K562 (cell line): ENCODE data around the gene WNT7A. TPM values are rescaled to one million over a fixed set of nuclear protein-coding genes. Genes with fewer than 3 reads are reported as not detected.

Source experiments
- ATAC-seq: fragments of 200-7000 bp; cut with Tn5 transposase; 3 replicates; pipeline ENCODE4 v1.9.1; 2020; ENCODE audit warnings: moderate library complexity
- BruUV-seq: library from RNA; stranded (reverse); fragments of 400-500 nt; replicated peaks from 2 replicates; lab custom pipeline; 2021; lab: Mats Ljungman, UMichigan
- CTCF ChIA-PET: fragments of 300-600 bp; formaldehyde crosslinking; extraction: SDS; loops from one replicate; lab custom pipeline; 2021; ENCODE audit warnings: low intra/inter-chr PET ratio; lab: Yijun Ruan, JAX
- POLR2A ChIA-PET: fragments of 300-600, 350-650 bp; sonication (Branson Sonifier 250); formaldehyde crosslinking; extraction: SDS; loops from one replicate; lab custom pipeline; 2021; ENCODE audit warnings: antibody characterized with exemption, inconsistent platforms; lab: Yijun Ruan, JAX
- DNase-seq, 4 experiments: peaks; one replicate each; pipeline versions ENCODE4 v3.0.0 to v3.0.0-alpha.2; 2011 to 2018; ENCODE audit warnings: low spot score in 3 of 4, mixed read lengths in 3 of 4; ENCODE audit errors: extremely low read depth in 1 of 4
- FAIRE-seq: peaks from 2 replicates; lab custom pipeline; 2011; peaks lifted over from hg19 to GRCh38; lab: Jason Lieb, UNC
- H2AFZ ChIP-seq: 2 replicates; pipeline ENCODE4 v1.6.0; 2011; ENCODE audit warnings: low read depth, low read length, control low read depth, inconsistent platforms
- H3K27ac ChIP-seq: fragments of 200-600 bp; 3 replicates; pipeline ENCODE4 v1.8.0; 2011; ENCODE audit warnings: low read depth, mild to moderate bottlenecking, control low read depth, inconsistent platforms, low read length, moderate library complexity, mixed read lengths; ENCODE audit errors: extremely low read depth
- H3K27me3 ChIP-seq, 2 experiments: fragments of 300-600 bp in 1 of 2; 2 replicates in 1 of 2; 3 replicates in 1 of 2; pipeline versions ENCODE4 v1.6.0 to v1.8.0; 2011; ENCODE audit warnings: inconsistent platforms in 2 of 2, low read length in 2 of 2, mild to moderate bottlenecking in 1 of 2, mixed read lengths in 1 of 2, moderate library complexity in 1 of 2; ENCODE audit not compliant: control insufficient read depth in 2 of 2, insufficient read depth in 2 of 2
- H3K36me3 ChIP-seq: fragments of 300-600 bp; 3 replicates; pipeline ENCODE4 v1.8.0; 2011; ENCODE audit warnings: mild to moderate bottlenecking, low read length, inconsistent platforms; ENCODE audit not compliant: control insufficient read depth, insufficient read depth
- H3K4me1 ChIP-seq, 2 experiments: fragments of 200-600 bp in 1 of 2; replicated peaks in 1 of 2; 2 replicates in 1 of 2; 3 replicates in 1 of 2; pipeline versions ENCODE4 v1.5.1 to v1.8.0; 2011; ENCODE audit warnings: inconsistent platforms in 2 of 2, low read length in 2 of 2, mild to moderate bottlenecking in 1 of 2, mixed read lengths in 1 of 2, moderate library complexity in 1 of 2; ENCODE audit not compliant: control insufficient read depth in 2 of 2, insufficient read depth in 2 of 2
- H3K4me2 ChIP-seq: 2 replicates; pipeline ENCODE4 v1.6.1; 2011; ENCODE audit warnings: low read length, control low read depth, inconsistent platforms, mixed read lengths; ENCODE audit not compliant: insufficient read depth
- H3K4me3 ChIP-seq: fragments of 200-600 bp; sonication (generic), shearing (Covaris generic); 2 replicates; pipeline ENCODE4 v1.5.1; 2016; ENCODE audit warnings: control low read depth, inconsistent platforms
- H3K79me2 ChIP-seq: fragments of 200-600 bp; 3 replicates; pipeline ENCODE4 v1.8.0; 2011; ENCODE audit warnings: low read length, inconsistent platforms; ENCODE audit not compliant: control insufficient read depth, insufficient read depth
- H3K9ac ChIP-seq, 2 experiments: 2 replicates each; pipeline versions ENCODE4 v1.6.0 to v1.6.1; 2011; ENCODE audit warnings: low read depth in 2 of 2, low read length in 2 of 2, control low read depth in 1 of 2, inconsistent platforms in 1 of 2, mild to moderate bottlenecking in 1 of 2, mixed read lengths in 1 of 2; ENCODE audit not compliant: insufficient read depth in 1 of 2
- H3K9me1 ChIP-seq: one replicate; pipeline ENCODE4 v1.6.0; 2011; ENCODE audit warnings: inconsistent platforms, mild to moderate bottlenecking, low read length, moderate library complexity; ENCODE audit not compliant: control insufficient read depth, insufficient read depth
- H3K9me3 ChIP-seq: replicated peaks from 2 replicates; pipeline ENCODE4 v1.5.1; 2011; ENCODE audit warnings: low read depth, low read length, inconsistent platforms; ENCODE audit not compliant: control insufficient read depth, insufficient read depth
- H4K20me1 ChIP-seq: replicated peaks from 2 replicates; pipeline ENCODE4 v1.6.1; 2011; ENCODE audit warnings: low read length, inconsistent platforms, mixed read lengths; ENCODE audit not compliant: control insufficient read depth, insufficient read depth
- BCOR ChIP-seq: fragments of 450-650 bp; IDR thresholded peaks from 2 replicates; pipeline ENCODE4 v1.6.1; 2016
- CHD4 ChIP-seq: fragments of 200-600 bp; sonication (generic); IDR thresholded peaks from 3 replicates; pipeline ENCODE4 v1.6.1; 2012; ENCODE audit warnings: low read depth, mild to moderate bottlenecking, mixed read lengths, low read length, inconsistent platforms; ENCODE audit not compliant: insufficient read depth, insufficient replicate concordance, poor library complexity, severe bottlenecking
- EP300 ChIP-seq: IDR thresholded peaks from 2 replicates; pipeline ENCODE4 v1.6.1; 2012; ENCODE audit warnings: low read length, improper control_type of control experiment
- FUS ChIP-seq: fragments of 200-400 bp; formaldehyde crosslinking; optimal IDR thresholded peaks from 2 replicates; pipeline ENCODE3; 2017; ENCODE audit warnings: low read depth, low read length
- KDM2B ChIP-seq: fragments of 250-450 bp; sonication (Bioruptor Pico); IDR thresholded peaks from 2 replicates; pipeline ENCODE4 v1.8.0; 2021; ENCODE audit warnings: mild to moderate bottlenecking, moderate library complexity
- STAT5A ChIP-seq: IDR thresholded peaks from 2 replicates; pipeline ENCODE4 v1.6.1; 2012; ENCODE audit warnings: low read length, inconsistent platforms, borderline replicate concordance
- TEAD2 ChIP-seq: fragments of 450-650 bp; IDR thresholded peaks from 2 replicates; pipeline ENCODE4 v1.6.1; 2016; ENCODE audit warnings: missing genetic modification characterization, control low read depth, missing compliant biosample characterization
- ZNF146 ChIP-seq: IDR thresholded peaks from one replicate; pipeline ENCODE4 v1.6.1; 2018; ENCODE audit warnings: missing compliant biosample characterization; ENCODE audit not compliant: unreplicated experiment
- WGBS: fragments of 100-300 bp; shearing (Covaris generic); methylation state at CpG from one replicate; pipeline ENCODE4 v1.1.6; 2016; ENCODE audit warnings: low coverage, mixed read lengths; ENCODE audit not compliant: insufficient coverage; ENCODE audit errors: missing lambda C conversion rate; 5-methylcytosine and 5-hydroxymethylcytosine counted together
- in situ Hi-C: fragments of 300-500 bp; cut with MboI; formaldehyde crosslinking; loops from 4 replicates; pipeline ENCODE4 v1.15.0; 2018; ENCODE audit warnings: inconsistent platforms, mixed read lengths
- intact Hi-C: fragments of 100-400 bp; cut with micrococcal nuclease; formaldehyde crosslinking; loops from 2 replicates; pipeline ENCODE4 v1.14.2; 2022
- polyA plus RNA-seq, 8 experiments: library from polyadenylated mRNA; depleted of rRNA in 4 of 8; stranded (reverse) in 5 of 8; unstranded in 3 of 8; fragments of >200 nt; fragmentation: Nextera tagmentation in 2 of 8; fragmentation: Illumina TruSeq in 1 of 8; extraction: Ambion mirVana in 2 of 8; extraction: Trizol in 1 of 8; gene quantifications; 2 replicates each; pipeline versions ENCODE4 v1.2.1 to v1.2.3, GENCODE V29; 2011 to 2014; ENCODE audit warnings: inconsistent platforms in 1 of 8, missing spikeins in 1 of 8
- total RNA-seq, 7 experiments: library from RNA; depleted of rRNA in 6 of 7; stranded (reverse); fragments of >200 nt in 6 of 7; fragmentation: Illumina TruSeq in 2 of 7; extraction: Trizol in 2 of 7; gene quantifications; 2 replicates each; pipeline versions ENCODE4 v1.2.1 to v1.2.3, GENCODE V29; 2011 to 2021; ENCODE audit warnings: low replicate concordance in 1 of 7
- TF ChIP-seq, protein P1 (sequence below): fragments of 450-650 bp; IDR thresholded peaks from 2 replicates; pipeline ENCODE4 v1.6.1; 2016; ENCODE audit warnings: mild to moderate bottlenecking
- TF ChIP-seq, protein P2 (sequence below): fragments of 200-800 bp; sonication (Bioruptor generic); IDR thresholded peaks from 2 replicates; pipeline ENCODE4 v1.6.1; 2017; ENCODE audit warnings: missing genetic modification characterization, missing compliant biosample characterization
- TF ChIP-seq, protein P3 (sequence below): fragments of 450-650 bp; IDR thresholded peaks from 2 replicates; pipeline ENCODE4 v1.6.1; 2016; ENCODE audit warnings: borderline replicate concordance
- TF ChIP-seq, protein P4 (sequence below): fragments of 250-450 bp; sonication (Bioruptor Pico); IDR thresholded peaks from 2 replicates; pipeline ENCODE4 v1.8.0; 2022; ENCODE audit warnings: inconsistent platforms, mild to moderate bottlenecking, moderate library complexity, borderline replicate concordance

The WNT7A gene
- total and polyA plus RNA-seq, 9 of the 15 experiments (the other 6 are each of a cell fraction or from before 2014, with no cell fraction given), result 0.03 TPM; not detected in 8

DNA sequence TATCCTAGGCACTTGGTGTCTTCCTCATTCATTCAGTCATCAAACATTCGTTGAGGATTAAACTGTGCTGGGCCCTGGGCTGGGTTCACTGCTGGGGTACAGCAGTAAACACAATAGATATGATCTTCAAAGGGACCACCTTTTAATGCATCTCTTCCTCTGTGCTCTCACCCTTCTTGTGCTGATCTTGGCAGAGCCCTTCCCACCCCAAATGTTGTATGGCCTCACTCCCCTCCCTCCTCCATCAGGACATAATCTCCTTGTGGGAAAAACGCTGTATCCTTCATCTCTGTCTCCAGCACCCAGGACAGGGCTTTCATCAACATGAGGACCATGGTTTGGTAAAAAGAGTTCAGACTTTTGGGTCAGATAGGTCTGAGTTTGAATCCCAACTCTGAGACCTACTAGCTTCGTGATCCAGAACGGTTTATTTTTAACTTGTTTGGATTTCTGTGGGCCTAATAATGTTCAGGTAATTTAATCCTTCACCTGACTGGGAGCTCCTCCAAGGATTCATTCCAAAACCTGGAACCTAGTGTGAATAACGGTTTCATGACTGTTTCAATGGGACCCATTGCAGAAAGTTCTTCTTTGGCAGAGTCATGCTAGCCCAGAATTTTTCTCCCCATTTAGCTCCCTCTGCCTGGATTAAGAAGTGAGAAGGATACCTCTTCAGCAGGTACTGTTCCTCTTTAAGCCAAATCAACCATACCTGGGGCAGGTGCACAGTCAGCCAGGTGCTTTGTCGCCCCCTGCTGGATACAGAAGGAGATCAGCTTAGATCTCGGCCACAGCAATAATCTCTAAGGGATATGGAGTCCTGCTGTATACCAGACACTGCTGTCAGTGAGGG lies 5.2 kb upstream of the WNT7A start (continued):
- TF ChIP-seq, protein P1, sequence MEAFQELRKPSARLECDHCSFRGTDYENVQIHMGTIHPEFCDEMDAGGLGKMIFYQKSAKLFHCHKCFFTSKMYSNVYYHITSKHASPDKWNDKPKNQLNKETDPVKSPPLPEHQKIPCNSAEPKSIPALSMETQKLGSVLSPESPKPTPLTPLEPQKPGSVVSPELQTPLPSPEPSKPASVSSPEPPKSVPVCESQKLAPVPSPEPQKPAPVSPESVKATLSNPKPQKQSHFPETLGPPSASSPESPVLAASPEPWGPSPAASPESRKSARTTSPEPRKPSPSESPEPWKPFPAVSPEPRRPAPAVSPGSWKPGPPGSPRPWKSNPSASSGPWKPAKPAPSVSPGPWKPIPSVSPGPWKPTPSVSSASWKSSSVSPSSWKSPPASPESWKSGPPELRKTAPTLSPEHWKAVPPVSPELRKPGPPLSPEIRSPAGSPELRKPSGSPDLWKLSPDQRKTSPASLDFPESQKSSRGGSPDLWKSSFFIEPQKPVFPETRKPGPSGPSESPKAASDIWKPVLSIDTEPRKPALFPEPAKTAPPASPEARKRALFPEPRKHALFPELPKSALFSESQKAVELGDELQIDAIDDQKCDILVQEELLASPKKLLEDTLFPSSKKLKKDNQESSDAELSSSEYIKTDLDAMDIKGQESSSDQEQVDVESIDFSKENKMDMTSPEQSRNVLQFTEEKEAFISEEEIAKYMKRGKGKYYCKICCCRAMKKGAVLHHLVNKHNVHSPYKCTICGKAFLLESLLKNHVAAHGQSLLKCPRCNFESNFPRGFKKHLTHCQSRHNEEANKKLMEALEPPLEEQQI, result no peak
- no peak for TF ChIP-seq KDM2B
- TF ChIP-seq, protein P2, sequence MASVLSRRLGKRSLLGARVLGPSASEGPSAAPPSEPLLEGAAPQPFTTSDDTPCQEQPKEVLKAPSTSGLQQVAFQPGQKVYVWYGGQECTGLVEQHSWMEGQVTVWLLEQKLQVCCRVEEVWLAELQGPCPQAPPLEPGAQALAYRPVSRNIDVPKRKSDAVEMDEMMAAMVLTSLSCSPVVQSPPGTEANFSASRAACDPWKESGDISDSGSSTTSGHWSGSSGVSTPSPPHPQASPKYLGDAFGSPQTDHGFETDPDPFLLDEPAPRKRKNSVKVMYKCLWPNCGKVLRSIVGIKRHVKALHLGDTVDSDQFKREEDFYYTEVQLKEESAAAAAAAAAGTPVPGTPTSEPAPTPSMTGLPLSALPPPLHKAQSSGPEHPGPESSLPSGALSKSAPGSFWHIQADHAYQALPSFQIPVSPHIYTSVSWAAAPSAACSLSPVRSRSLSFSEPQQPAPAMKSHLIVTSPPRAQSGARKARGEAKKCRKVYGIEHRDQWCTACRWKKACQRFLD (CRISPR knock-in tag), result no peak

DNA sequence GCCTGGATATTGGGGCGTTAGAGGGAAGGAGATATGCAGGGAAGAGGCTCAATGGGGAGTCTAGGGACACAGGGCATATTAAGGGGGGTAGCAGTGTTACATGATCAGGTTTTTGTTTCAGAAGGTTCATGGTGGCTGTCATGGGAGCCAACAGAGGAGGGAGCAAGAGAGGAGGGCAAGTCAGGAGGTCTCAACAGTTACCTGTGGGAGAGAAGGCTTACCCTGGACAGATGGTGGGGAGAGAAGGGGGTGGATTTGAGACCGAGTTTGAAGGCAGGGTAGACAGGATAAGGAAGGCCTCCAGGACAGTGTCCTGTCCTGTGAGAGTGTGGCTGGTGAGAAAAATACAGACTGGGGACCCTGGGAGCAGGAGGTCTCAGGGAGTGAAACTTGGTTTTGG lies 3.8 kb upstream of the WNT7A start:
- CTCF ChIA-PET, result no interaction called here
- TF ChIP-seq ZNF146 (CRISPR knock-in tag), result no peak
- TF ChIP-seq, protein P3, sequence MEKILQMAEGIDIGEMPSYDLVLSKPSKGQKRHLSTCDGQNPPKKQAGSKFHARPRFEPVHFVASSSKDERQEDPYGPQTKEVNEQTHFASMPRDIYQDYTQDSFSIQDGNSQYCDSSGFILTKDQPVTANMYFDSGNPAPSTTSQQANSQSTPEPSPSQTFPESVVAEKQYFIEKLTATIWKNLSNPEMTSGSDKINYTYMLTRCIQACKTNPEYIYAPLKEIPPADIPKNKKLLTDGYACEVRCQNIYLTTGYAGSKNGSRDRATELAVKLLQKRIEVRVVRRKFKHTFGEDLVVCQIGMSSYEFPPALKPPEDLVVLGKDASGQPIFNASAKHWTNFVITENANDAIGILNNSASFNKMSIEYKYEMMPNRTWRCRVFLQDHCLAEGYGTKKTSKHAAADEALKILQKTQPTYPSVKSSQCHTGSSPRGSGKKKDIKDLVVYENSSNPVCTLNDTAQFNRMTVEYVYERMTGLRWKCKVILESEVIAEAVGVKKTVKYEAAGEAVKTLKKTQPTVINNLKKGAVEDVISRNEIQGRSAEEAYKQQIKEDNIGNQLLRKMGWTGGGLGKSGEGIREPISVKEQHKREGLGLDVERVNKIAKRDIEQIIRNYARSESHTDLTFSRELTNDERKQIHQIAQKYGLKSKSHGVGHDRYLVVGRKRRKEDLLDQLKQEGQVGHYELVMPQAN, result no peak
- no peak for TF ChIP-seq TEAD2 (tag)
- no peak for TF ChIP-seq CHD4
- TF ChIP-seq, protein P4, sequence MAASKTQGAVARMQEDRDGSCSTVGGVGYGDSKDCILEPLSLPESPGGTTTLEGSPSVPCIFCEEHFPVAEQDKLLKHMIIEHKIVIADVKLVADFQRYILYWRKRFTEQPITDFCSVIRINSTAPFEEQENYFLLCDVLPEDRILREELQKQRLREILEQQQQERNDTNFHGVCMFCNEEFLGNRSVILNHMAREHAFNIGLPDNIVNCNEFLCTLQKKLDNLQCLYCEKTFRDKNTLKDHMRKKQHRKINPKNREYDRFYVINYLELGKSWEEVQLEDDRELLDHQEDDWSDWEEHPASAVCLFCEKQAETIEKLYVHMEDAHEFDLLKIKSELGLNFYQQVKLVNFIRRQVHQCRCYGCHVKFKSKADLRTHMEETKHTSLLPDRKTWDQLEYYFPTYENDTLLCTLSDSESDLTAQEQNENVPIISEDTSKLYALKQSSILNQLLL (CRISPR knock-in tag), result no peak
- no peak for TF ChIP-seq STAT5A
- no peak for TF ChIP-seq BCOR
- no peak for TF ChIP-seq EP300
- no peak for TF ChIP-seq FUS
- Histone ChIP-seq H3K9me3 (no peaks in the 10 kb centered on the region), H3K9me1 (peaks cover 4% of the 10 kb centered on the region), H3K9ac (no peak overlapping the region), H3K4me1 (peaks cover 0 to 22% of the 10 kb centered on the region in 2 experiments; a peak in 2 of 5 replicates), H4K20me1 (peaks cover 10% of the 10 kb centered on the region; the same call in 1 of the 2 replicates), H3K27ac (no peak overlapping the region), H3K27me3 (peaks cover 21 to 45% of the 10 kb centered on the region in 2 experiments; a peak in 4 of 5 replicates), H2AFZ (no peak overlapping the region), H3K79me2 (no peaks in the 10 kb centered on the region), H3K4me3 (no peak overlapping the region), H3K4me2 (no peak overlapping the region), H3K36me3 (no peaks in the 10 kb centered on the region)
- WGBS, result 0% methylated on average over 2 of the region's 2 CpGs
- BruUV-seq, result no TSS peak
- in situ Hi-C loops, result loop anchor here (10.0 kb wide), 1 partner anchor 389 kb away; no protein-coding TSS in a partner anchor
- DNase-seq, result no peak
- POLR2A ChIA-PET, result no interaction called here
- FAIRE-seq, result no peak
- no peak for ATAC-seq
- intact Hi-C loops, result loop anchor here (5.0 kb wide), 1 partner anchor 386 kb away; no protein-coding TSS in a partner anchor
